Type B pancreatic cell (in vitro differentiated cells): Measurements from ENCODE around the gene FKBP1A. TPM values are rescaled to one million over a fixed set of nuclear protein-coding genes. Genes with fewer than 3 reads are reported as not detected.

Source experiments
- DNase-seq: peaks from one replicate; pipeline ENCODE4 v3.0.0; 2021; ENCODE audit warnings: mixed read lengths; ENCODE audit not compliant: unreplicated experiment; ENCODE audit errors: extremely low spot score
- H3K27ac Mint-ChIP-seq: 2 replicates; pipeline ENCODE4 v1.8.0; 2021; ENCODE audit warnings: mild to moderate bottlenecking, mixed read lengths
- H3K27me3 Mint-ChIP-seq: 2 replicates; pipeline ENCODE4 v1.8.0; 2021; ENCODE audit warnings: mixed read lengths
- H3K36me3 Mint-ChIP-seq: 2 replicates; pipeline ENCODE4 v1.8.0; 2021; ENCODE audit warnings: mixed read lengths
- H3K4me1 Mint-ChIP-seq: one replicate; pipeline ENCODE4 v1.8.0; 2021; ENCODE audit warnings: mixed read lengths; ENCODE audit not compliant: unreplicated experiment
- H3K4me3 Mint-ChIP-seq: 2 replicates; pipeline ENCODE4 v1.8.0; 2021; ENCODE audit warnings: mild to moderate bottlenecking, mixed read lengths
- H3K9me3 Mint-ChIP-seq: 2 replicates; pipeline ENCODE4 v1.8.0; 2021; ENCODE audit warnings: mixed read lengths
- total RNA-seq: library from RNA; stranded (reverse); gene quantifications from 2 replicates; pipeline ENCODE4 v1.2.1, GENCODE V29; 2021; ENCODE audit warnings: low replicate concordance
- TF ChIP-seq, protein P1 (sequence below): fragments of 200-600 bp; sonication (generic); conservative IDR thresholded peaks from 2 replicates; pipeline ENCODE4 v1.5.0; 2021; ENCODE audit warnings: antibody characterized with exemption, mild to moderate bottlenecking

Gene FKBP1A
- total RNA-seq, 1 donor from 2014 or later, result 149 TPM

DNA sequence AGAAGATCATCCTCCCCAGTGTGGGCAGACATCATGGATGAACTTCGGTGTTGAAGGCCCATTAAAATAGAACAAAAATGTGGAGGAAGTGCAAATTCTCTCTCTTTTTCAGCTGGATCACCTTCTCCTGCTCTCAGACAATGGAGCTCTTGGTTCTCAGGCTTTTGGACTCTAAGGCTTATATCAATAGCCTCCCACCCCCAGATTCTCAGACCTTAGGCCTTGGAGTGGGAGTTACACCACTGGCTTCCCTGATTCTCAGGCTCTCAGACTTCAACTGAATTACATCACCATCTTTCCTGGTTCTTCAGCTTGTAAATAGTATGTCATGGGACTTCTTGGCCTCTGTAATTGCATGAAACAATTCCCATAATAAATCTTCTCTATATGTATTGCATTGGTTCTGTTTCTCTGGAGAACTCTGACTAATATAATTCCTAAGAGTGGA is 37.2 kb upstream of the FKBP1A start:
- Mint-ChIP-seq H3K4me1 (peaks cover 4% of the 10 kb centered on the region), H3K4me3 (no peak overlapping the region)
- no peak for DNase-seq

DNA sequence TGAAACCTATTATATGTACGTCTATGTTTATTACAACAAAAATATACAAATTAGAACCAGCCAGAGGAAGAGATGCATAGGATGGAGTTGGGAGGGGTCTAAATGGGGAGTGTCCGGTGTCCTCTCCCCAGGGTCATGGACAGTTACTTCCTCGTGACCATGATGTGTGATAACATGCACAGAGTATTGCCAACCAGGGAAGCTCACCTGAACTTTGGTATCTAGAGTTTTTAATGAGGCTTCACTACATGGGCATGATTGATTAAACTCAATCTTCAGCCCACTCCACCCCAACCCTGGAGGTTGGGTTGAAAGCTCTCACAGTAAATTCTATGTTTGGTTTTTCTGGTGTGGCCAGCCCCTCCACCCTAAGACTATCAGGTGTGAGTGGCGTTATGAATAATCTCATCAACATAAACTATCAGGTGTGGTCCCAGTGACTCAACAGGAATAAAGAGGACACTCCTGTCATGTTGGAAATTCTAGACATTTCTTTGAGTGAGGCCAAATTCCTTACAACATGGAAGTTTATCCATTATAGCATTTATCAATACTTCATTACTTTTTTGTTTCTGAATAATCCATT is 36.4 kb upstream of the FKBP1A start:
- Mint-ChIP-seq H3K27me3 (peaks cover 11% of the 10 kb centered on the region), H3K4me3 (no peak overlapping the region), H3K36me3 (peaks cover 1% of the 10 kb centered on the region), H3K9me3 (no peaks in the 10 kb centered on the region), H3K27ac (no peak overlapping the region), H3K4me1 (peaks cover 4% of the 10 kb centered on the region)
- TF ChIP-seq, protein P1, sequence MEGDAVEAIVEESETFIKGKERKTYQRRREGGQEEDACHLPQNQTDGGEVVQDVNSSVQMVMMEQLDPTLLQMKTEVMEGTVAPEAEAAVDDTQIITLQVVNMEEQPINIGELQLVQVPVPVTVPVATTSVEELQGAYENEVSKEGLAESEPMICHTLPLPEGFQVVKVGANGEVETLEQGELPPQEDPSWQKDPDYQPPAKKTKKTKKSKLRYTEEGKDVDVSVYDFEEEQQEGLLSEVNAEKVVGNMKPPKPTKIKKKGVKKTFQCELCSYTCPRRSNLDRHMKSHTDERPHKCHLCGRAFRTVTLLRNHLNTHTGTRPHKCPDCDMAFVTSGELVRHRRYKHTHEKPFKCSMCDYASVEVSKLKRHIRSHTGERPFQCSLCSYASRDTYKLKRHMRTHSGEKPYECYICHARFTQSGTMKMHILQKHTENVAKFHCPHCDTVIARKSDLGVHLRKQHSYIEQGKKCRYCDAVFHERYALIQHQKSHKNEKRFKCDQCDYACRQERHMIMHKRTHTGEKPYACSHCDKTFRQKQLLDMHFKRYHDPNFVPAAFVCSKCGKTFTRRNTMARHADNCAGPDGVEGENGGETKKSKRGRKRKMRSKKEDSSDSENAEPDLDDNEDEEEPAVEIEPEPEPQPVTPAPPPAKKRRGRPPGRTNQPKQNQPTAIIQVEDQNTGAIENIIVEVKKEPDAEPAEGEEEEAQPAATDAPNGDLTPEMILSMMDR, result no peak
- DNase-seq, result no peak

More for the DNA sequence above, 37.2 kb upstream of the FKBP1A start:
- Mint-ChIP-seq H3K36me3 (peaks cover 4% of the 10 kb centered on the region), H3K27me3 (peaks cover 11% of the 10 kb centered on the region), H3K9me3 (no peaks in the 10 kb centered on the region), H3K27ac (no peak overlapping the region)
- TF ChIP-seq, protein P1, result no peak

DNA sequence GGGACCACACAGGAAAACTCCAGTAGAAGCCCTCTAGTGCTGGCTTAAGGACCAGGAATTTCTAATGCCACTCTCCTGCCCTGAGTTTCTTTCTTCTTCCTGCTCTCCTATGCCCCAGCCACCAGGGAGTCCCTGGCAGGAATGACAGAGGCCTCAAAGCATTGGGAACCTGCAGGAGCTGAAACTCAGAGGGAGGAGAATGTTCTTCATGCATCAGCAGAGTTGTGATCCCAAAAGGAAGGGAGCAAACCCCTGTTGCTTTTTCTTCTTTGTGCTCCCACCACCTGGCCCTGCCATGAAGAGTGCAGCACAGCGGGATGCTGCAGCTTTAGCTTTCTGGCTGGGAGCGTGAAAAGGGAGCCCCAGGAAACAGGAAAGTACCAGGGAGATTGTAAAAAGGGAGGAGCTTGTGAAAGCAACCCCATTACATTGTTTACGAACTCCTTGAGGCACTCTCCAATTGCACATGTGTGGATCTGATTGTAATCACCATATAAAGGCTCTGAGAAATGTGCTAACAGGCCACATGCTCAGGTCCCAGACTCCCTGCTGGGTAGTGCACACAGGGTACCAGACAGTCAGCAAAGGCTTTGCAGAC is 34.7 kb upstream of the FKBP1A start:
- no peak for DNase-seq
- H3K36me3 Mint-ChIP-seq, result no peaks in the 10 kb centered on the region
- H3K27me3 Mint-ChIP-seq, result peaks cover 15% of the 10 kb centered on the region
- H3K4me3 Mint-ChIP-seq, result no peak overlapping the region
- no peaks in the 10 kb centered on the region for H3K9me3 Mint-ChIP-seq
- H3K27ac Mint-ChIP-seq, result no peak overlapping the region
- TF ChIP-seq, protein P1, result peak; percentile 4
- peaks cover 4% of the 10 kb centered on the region for H3K4me1 Mint-ChIP-seq

DNA sequence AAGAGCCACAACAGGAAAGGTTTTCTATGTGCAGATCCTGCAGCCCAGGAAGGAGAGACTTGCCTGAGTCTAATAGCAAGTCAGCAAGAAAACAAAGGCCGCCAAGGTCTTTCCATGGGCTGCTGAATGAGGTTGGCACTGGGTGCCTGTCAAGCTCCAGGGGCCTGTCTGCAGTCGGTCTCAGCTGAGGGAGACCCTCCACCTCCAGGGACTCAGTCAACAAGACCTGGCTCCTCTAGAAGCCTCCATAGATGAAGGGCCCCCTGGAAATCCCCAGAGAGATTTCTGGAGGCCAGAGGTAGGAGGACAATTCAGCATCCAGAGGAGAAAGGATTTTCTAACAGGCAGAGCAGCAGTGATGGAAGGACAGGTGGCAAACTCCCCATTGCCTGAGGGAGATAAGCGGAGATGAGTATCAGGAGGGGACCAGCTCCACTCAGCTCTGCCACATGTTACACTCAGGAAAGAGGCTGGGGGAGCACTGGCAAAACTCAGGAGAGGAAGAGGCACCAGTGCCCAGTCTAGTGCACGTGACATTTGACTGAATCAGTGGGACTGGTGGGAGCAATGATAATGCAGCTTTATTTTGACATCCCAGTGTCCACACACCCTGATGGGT is 33.5 kb upstream of the FKBP1A start:
- TF ChIP-seq, protein P1, result no peak
- Mint-ChIP-seq H3K36me3 (no peaks in the 10 kb centered on the region), H3K4me1 (peaks cover 4% of the 10 kb centered on the region), H3K4me3 (no peak overlapping the region), H3K27ac (no peak overlapping the region), H3K27me3 (peaks cover 13% of the 10 kb centered on the region), H3K9me3 (no peaks in the 10 kb centered on the region)
- no peak for DNase-seq

DNA sequence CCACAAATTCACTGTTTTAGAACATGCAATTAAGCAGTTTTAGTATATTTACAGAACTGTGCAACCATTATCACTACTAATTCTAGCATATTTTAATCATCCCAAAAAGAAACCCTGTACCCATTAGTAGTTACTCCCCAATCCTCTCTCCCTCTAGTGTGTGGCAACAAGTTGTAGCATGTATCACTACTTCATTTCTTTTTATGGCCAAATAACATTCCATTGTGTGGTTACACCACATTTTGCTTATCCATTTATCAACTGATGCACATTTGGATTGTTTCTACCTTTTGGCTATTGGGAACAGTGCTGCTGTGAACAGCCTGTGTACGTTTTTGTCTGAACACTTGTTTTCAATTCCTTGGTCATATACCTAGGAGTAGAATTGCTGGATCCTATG is 31.5 kb upstream of the FKBP1A start:
- H3K27me3 Mint-ChIP-seq, result peaks cover 14% of the 10 kb centered on the region
- H3K36me3 Mint-ChIP-seq, result no peaks in the 10 kb centered on the region
- H3K4me1 Mint-ChIP-seq, result peaks cover 4% of the 10 kb centered on the region
- DNase-seq, result no peak
- no peak overlapping the region for H3K27ac Mint-ChIP-seq
- H3K4me3 Mint-ChIP-seq, result no peak overlapping the region
- H3K9me3 Mint-ChIP-seq, result no peaks in the 10 kb centered on the region
- TF ChIP-seq, protein P1, result no peak
